ENCODE measurements around the gene KCNC4.

DNA sequence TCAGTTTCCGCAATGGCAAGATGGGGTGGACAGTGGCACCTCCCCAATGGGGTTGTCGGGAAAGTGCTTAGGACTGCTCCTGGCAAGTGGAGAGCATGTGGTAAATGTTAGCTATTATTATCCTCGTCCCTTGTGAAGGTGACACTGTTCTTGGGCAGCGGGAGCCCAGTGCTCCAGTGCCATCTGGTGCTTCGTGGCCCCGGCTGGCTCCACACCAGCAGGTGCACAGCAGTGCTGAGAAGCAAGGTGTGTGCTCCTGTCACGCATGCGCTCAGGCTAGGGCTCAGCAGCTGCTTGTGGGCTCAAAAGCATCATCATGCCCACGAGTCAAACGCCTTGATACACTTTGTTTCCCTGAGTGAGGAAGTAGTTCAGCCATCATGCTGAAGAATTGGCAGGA lies 24.9 kb upstream of the KCNC4 start:
- TF ChIP-seq, protein P1, sequence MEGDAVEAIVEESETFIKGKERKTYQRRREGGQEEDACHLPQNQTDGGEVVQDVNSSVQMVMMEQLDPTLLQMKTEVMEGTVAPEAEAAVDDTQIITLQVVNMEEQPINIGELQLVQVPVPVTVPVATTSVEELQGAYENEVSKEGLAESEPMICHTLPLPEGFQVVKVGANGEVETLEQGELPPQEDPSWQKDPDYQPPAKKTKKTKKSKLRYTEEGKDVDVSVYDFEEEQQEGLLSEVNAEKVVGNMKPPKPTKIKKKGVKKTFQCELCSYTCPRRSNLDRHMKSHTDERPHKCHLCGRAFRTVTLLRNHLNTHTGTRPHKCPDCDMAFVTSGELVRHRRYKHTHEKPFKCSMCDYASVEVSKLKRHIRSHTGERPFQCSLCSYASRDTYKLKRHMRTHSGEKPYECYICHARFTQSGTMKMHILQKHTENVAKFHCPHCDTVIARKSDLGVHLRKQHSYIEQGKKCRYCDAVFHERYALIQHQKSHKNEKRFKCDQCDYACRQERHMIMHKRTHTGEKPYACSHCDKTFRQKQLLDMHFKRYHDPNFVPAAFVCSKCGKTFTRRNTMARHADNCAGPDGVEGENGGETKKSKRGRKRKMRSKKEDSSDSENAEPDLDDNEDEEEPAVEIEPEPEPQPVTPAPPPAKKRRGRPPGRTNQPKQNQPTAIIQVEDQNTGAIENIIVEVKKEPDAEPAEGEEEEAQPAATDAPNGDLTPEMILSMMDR (conservative IDR thresholded peaks at IDR 0.05; ENCODE audit: low read depth, low read length), result no peak
- TF ChIP-seq RCOR1 (IDR thresholded peaks at IDR 0.05; ENCODE audit: insufficient replicate concordance, low read length), result no peak
- no peak for TF ChIP-seq POLR2A (IDR thresholded peaks at IDR 0.05; ENCODE audit: low read depth, low read length)
